Measurements from ENCODE around the gene NOS1AP.

- no peak for TF ChIP-seq TAF1 (IDR thresholded peaks at IDR 0.05; ENCODE audit: borderline replicate concordance, low read depth, low read length)
- TF ChIP-seq, protein P1, sequence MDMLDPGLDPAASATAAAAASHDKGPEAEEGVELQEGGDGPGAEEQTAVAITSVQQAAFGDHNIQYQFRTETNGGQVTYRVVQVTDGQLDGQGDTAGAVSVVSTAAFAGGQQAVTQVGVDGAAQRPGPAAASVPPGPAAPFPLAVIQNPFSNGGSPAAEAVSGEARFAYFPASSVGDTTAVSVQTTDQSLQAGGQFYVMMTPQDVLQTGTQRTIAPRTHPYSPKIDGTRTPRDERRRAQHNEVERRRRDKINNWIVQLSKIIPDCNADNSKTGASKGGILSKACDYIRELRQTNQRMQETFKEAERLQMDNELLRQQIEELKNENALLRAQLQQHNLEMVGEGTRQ (IDR thresholded peaks at IDR 0.05; ENCODE audit: borderline replicate concordance, low read depth, low read length): no peak
- TF ChIP-seq POLR2AphosphoS5 (IDR thresholded peaks at IDR 0.05; ENCODE audit: low read depth, low read length): no peak
- no peak for TF ChIP-seq SIN3A (IDR thresholded peaks at IDR 0.05; ENCODE audit: borderline replicate concordance, low read depth, low read length)
- no peak for TF ChIP-seq CTCF (IDR thresholded peaks at IDR 0.05)
- no peak for TF ChIP-seq EZH2phosphoT487 (IDR thresholded peaks at IDR 0.05; ENCODE audit: borderline replicate concordance, low read depth)
- TF ChIP-seq SMC3 (IDR thresholded peaks at IDR 0.05; ENCODE audit: low read depth, low read length): no peak
- no peak for TF ChIP-seq REST (IDR thresholded peaks at IDR 0.05; ENCODE audit: low read depth, low read length)
- no peak for TF ChIP-seq MXI1 (IDR thresholded peaks at IDR 0.05; ENCODE audit: low read depth, low read length)
- TF ChIP-seq NRF1 (IDR thresholded peaks at IDR 0.05; ENCODE audit: low read depth, low read length): no peak
- TF ChIP-seq RCOR1 (IDR thresholded peaks at IDR 0.05; ENCODE audit: low read length): no peak
Observed at GRCh38 chr1:162303004-162303344, 233.5 kb downstream of the NOS1AP start.

Data from SK-N-SH (cell line).